ENCODE data around the gene KCNMB4.

Gene KCNMB4

GRCh38 chr12:70408004-70408790 lies 42.1 kb downstream of the KCNMB4 start:
- no peak overlapping the region for H3K4me3 ChIP-seq (ENCODE audit: low read depth, low read length)
- no peak for DNase-seq (ENCODE audit: low read depth)
- TF ChIP-seq CTCF (IDR thresholded peaks at IDR 0.05; ENCODE audit: control insufficient read depth, extremely low read depth, insufficient read depth), result no peak

GRCh38 chr12:70415987-70416386 lies 49.9 kb downstream of the KCNMB4 start:
- no peak for DNase-seq (ENCODE audit: low read depth)

GRCh38 chr12:70417121-70417520 lies 51.0 kb downstream of the KCNMB4 start:
- DNase-seq (ENCODE audit: low read depth), result no peak
- H3K4me3 ChIP-seq (ENCODE audit: low read depth, low read length), result no peak overlapping the region
- TF ChIP-seq CTCF (IDR thresholded peaks at IDR 0.05; ENCODE audit: control insufficient read depth, extremely low read depth, insufficient read depth), result no peak

More at GRCh38 chr12:70415987-70416386, 49.9 kb downstream of the KCNMB4 start:
- no peak for TF ChIP-seq CTCF (IDR thresholded peaks at IDR 0.05; ENCODE audit: control insufficient read depth, extremely low read depth, insufficient read depth)
- no peak overlapping the region for H3K4me3 ChIP-seq (ENCODE audit: low read depth, low read length)

GRCh38 chr12:70418101-70418500 lies 52.0 kb downstream of the KCNMB4 start:
- H3K4me3 ChIP-seq (ENCODE audit: low read depth, low read length), result no peak overlapping the region
- no peak for TF ChIP-seq CTCF (IDR thresholded peaks at IDR 0.05; ENCODE audit: control insufficient read depth, extremely low read depth, insufficient read depth)
- DNase-seq (ENCODE audit: low read depth), result no peak

GRCh38 chr12:70422631-70423030 lies 56.5 kb downstream of the KCNMB4 start:
- H3K4me3 ChIP-seq (ENCODE audit: low read depth, low read length), result no peak overlapping the region
- no peak for DNase-seq (ENCODE audit: low read depth)
- TF ChIP-seq CTCF (IDR thresholded peaks at IDR 0.05; ENCODE audit: control insufficient read depth, extremely low read depth, insufficient read depth), result no peak

- DNase-seq (ENCODE audit: low read depth), result no peak
- TF ChIP-seq CTCF (IDR thresholded peaks at IDR 0.05; ENCODE audit: control insufficient read depth, extremely low read depth, insufficient read depth), result no peak
- H3K4me3 ChIP-seq (ENCODE audit: low read depth, low read length), result no peak overlapping the region
These were observed 60.5 kb downstream of the KCNMB4 start for GRCh38 chr12:70426620-70427019.

- no peak overlapping the region for H3K4me3 ChIP-seq (ENCODE audit: low read depth, low read length)
- no peak for DNase-seq (ENCODE audit: low read depth)
- TF ChIP-seq CTCF (IDR thresholded peaks at IDR 0.05; ENCODE audit: control insufficient read depth, extremely low read depth, insufficient read depth), result no peak
These were observed 61.5 kb downstream of the KCNMB4 start for GRCh38 chr12:70427611-70428010.

Data from LNCaP clone FGC (cell line).